SKM-1 treated with dmso at 0.1 percent for 144 hours (cell line): ENCODE measurements around the gene HNF4A.

ENCODE experiments used
- DNase-seq: peaks from one replicate; lab custom pipeline; 2025; ENCODE audit not compliant: unreplicated experiment; lab: John Stamatoyannopoulos, UW

Gene HNF4A

GRCh38 chr20:44405257-44405656, 49.8 kb downstream of the HNF4A start:
- no peak for DNase-seq

GRCh38 chr20:44405785-44406571, 50.5 kb downstream of the HNF4A start:
- DNase-seq = no peak

DNA sequence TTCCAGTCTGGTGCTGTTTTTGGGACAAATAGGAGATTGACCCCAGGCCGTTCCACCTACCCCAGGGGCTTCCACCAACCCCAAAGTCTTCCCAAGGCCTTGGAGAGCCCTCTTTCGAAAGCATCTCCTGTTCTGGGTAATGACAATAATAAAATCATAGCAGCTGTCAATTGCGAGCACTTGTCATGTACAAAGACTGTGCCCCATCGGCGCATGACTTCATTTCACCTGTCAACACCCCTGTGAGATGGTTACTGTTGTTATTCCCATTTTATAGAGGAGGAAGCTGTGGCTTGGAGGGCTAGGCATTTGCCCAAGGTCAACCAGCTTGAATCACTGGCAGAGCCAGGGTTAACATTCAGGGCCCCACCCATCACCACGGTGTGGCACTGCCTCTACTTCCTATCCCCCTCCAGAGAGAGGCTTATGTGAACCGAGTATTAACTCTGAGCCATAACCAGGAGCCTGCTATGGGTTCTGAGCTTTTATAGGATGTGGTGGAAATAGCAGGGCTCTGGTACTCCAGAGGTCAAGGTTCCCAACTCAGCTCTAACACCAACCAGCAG, 51.2 kb downstream of the HNF4A start:
- DNase-seq = no peak

- peak; percentile 16 for DNase-seq
Measured at GRCh38 chr20:44407402-44408184, 52.1 kb downstream of the HNF4A start.

DNA sequence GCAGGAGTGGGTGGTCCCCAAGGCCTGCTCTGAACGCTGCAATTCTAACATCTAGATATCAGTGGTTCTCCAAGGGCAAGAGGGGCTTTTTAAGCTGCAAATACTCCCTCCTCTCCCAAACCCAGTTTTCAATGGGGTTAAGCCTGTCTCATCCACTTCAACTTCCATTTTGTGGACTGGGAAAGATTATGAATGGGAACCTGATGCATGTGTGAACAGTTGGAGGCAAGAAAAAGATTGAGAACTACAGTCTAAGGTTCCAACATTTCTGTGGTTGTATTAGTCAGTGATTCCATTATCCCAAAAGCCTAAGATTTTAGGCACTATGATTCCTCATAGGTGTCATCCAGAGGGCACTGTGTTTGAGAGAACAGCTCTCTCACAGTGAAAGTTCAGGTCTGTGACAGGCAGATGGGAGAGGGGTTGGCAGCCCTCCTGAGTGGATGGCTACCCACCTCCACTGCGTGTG, 53.7 kb downstream of the HNF4A start:
- DNase-seq = no peak

- DNase-seq = no peak
Measured at GRCh38 chr20:44410583-44411019, 55.1 kb downstream of the HNF4A start.

DNA sequence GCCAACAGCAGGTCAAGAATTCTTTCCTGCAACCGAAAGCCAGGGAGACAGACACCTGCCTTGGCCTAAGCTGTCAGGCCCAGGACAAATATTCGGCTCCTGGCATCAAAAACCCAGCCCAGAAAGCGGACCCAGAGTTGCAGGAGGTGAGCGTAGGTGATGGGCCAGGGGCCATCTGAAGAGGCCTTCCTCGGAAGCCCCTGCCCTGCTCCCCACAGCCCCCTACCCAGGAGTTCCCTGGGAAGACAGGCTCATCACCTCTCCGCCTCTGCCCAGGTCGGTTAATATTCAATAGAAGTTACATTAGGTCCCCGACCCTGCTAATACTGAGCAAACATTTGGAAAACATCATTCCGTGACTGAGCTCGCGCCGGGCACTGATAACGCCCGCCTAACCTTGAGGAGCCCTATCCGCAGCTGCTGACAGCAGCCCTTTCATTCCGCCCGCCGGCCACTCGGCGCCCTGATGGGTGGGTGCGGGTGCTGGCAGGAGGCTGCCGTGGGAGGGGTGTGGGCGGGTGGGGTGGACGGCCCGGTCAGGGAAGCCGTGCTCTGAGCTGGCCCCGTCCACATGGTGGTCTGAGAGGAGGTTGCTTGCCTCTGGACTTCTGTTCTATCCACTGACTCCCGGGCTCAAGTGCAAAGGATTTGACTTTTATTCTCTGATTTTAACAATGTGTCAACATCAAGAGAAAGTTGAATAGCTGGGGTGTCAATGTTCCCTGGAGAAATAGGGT, 55.7 kb downstream of the HNF4A start:
- no peak for DNase-seq

- no peak for DNase-seq
Measured at GRCh38 chr20:44411757-44412401, 56.4 kb downstream of the HNF4A start.

GRCh38 chr20:44412402-44413144, 57.1 kb downstream of the HNF4A start:
- no peak for DNase-seq

- DNase-seq = no peak
Measured at GRCh38 chr20:44413575-44414345, 58.3 kb downstream of the HNF4A start.

DNA sequence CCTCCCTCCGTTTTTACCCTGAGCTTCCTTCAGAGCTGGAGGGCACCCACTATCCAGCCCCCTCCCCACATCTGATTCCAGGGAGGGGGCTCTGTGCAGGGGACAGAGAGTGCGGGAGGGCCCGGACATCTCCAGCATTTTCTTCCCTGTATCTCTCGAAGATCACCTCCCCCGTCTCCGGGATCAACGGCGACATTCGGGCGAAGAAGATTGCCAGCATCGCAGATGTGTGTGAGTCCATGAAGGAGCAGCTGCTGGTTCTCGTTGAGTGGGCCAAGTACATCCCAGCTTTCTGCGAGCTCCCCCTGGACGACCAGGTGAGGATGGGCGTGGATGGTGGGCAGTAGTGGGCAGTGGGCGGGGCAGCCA, 58.8 kb downstream of the HNF4A start:
- DNase-seq = no peak

GRCh38 chr20:44414808-44415207, 59.3 kb downstream of the HNF4A start:
- no peak for DNase-seq

DNA sequence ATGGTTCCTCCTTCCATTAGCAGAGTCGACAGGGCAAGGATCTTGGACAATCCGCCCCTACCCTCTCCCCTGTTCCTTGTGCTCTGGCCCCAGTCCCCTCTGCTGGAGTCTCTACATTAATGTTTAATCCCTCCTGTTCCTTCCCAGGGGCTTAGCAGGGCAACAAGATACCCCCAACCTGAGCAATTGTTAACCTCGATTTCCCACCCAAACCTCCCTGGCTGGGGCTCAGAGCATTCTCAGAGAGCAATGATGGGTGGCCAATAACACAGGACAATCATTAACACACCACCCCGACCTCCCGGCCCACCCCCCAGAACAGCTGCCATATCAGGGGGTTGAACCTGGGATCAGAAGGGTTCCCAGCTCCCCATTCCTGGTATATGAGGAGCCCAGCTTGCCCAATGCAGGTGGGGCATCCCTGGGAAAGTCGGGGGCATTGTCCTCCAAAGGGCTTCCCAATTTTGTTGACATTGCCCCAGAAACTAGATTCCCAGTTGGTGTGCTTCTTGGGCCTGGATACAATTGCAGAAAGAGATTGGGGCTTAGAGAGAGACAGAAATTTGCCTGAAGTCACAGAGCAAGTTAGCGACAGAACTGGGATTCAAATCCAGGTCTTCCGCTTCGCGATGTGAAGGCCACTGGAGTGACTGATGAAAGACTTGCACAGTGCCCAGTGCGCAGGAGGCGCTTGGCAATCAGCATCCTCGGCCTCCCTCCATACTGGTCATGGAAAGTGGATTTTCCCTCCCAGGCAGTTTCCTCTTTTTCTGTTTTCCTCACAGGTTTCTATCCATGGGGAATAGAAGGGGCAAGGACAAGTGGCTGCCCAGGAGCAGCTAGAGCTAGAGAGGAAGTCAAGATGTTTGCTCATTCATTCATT, 60.6 kb downstream of the HNF4A start:
- DNase-seq = no peak

DNA sequence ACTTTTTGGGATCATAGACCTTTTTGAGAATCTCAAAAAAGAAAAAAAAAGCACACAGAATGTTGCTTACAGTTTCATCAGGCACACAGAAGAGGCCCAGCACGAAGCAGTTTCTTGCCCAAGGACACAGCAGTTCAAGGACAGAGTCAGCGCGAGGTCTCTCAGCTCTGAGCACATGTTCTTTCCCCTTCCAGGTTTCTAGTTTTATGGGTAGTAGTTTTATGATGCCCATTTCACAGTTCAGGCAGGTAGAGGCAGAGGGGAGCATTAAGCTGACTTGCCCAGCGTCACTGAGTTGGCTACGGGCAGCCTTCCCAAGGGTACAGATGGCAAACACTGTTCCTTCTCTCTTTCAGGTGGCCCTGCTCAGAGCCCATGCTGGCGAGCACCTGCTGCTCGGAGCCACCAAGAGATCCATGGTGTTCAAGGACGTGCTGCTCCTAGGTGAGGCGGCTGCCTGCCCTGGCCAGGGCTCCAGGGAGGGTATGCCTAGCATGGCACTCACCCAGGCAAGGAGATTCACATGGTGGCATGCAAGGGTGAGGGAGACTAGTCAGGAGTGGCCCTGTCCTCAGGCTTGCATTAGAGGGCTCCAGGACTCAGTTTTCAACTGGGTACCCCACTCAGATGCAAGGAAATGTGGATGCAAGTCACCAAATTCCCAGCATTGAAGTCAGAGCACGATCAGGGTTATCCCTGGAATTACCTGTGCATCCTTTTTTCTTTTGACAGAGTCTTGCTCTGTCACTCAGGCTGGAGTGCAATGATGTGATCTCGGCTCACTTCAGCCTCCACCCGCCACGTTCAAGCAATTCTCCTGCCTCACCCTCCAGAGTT, 62.8 kb downstream of the HNF4A start:
- DNase-seq = no peak

DNA sequence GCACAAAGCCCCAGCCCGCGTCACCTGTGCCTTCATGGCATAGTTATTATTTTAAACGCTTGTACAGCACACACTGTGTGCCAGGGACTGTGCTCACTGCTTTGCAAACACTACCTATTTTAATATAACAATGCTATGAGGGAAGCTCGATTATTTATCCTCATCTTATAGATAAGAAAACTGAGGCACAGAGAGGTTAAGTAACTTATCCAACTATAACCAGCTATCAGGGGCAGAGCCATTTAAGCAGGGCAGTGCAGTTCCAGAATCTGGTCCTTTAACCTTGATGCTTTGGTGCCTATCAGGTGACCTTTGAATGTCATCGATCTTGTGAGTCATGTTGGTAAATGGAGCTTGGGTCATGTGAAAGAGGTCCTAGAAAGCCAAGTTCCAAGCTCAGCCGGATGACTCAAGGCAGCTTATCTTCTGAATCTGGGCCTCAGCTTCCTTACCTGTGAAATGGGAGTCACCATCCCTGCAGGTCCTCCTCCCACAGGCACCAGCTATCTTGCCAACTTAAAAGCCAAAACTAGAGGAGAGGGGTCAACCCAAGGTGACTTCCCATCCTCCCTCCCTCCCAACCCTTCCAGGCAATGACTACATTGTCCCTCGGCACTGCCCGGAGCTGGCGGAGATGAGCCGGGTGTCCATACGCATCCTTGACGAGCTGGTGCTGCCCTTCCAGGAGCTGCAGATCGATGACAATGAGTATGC, 63.8 kb downstream of the HNF4A start:
- DNase-seq = no peak

- DNase-seq = no peak
Measured at GRCh38 chr20:44420497-44420896, 65.0 kb downstream of the HNF4A start.

DNA sequence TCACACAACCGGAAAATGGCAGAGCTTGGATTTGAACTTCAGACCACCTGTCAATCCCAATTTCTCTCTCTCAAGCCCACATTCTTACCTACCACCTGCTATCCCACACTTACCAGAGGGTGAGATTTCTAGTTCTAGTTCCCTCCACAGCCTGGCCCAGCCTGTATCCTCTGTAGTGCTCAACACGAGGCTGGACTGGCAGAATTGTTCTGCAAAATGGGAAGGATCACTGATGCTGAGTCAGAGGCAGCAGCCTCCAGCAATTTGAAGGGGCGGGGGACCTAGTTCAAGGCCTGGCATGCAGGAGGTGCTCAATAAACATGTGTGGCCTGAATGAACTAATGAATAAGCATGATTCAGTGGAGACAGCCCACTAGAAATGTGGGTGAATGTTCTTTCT, 66.6 kb downstream of the HNF4A start:
- DNase-seq = no peak
